OCI-LY3 (cell line): ENCODE data around the gene CYP3A4.

Experiments
- H2AFZ ChIP-seq: fragments of 200-600, 300-600 bp; shearing (Covaris generic); 2 replicates; pipeline ENCODE4 v1.6.0; 2014; ENCODE audit warnings: antibody characterized with exemption, low read depth, low read length
- H3K27ac ChIP-seq: fragments of 200-600, 300-600 bp; sonication (generic); 2 replicates; pipeline ENCODE4 v1.5.1; 2014; ENCODE audit warnings: mild to moderate bottlenecking, low read length, moderate library complexity, mixed read lengths
- H3K27me3 ChIP-seq: fragments of 200-600, 300-600 bp; sonication (generic); 2 replicates; pipeline ENCODE4 v1.6.1; 2014; ENCODE audit warnings: low read depth, low read length, mixed read lengths
- H3K36me3 ChIP-seq: fragments of 200-600, 300-600 bp; sonication (generic); replicated peaks from 2 replicates; pipeline ENCODE3; 2014; ENCODE audit warnings: low read depth, low read length, mixed read lengths
- H3K4me1 ChIP-seq: fragments of 300-600, 200-600 bp; sonication (generic); 2 replicates; pipeline ENCODE4 v1.6.1; 2014; ENCODE audit warnings: low read length, mixed read lengths
- H3K4me2 ChIP-seq: fragments of 200-600, 300-600 bp; sonication (generic); 2 replicates; pipeline ENCODE4 v1.6.1; 2014; ENCODE audit warnings: low read length, mixed read lengths
- H3K4me3 ChIP-seq: fragments of 300-600, 200-600 bp; sonication (generic); 2 replicates; pipeline ENCODE4 v1.5.1; 2014; ENCODE audit warnings: antibody characterized with exemption, mild to moderate bottlenecking, low read length, moderate library complexity
- H3K79me2 ChIP-seq: fragments of 300-600, 200-600 bp; shearing (Covaris generic); 2 replicates; pipeline ENCODE4 v1.6.1; 2014; ENCODE audit warnings: mild to moderate bottlenecking, low read length, mixed read lengths
- H3K9ac ChIP-seq: fragments of 300-600, 200-600 bp; shearing (Covaris generic); 2 replicates; pipeline ENCODE4 v1.6.0; 2014; ENCODE audit warnings: mild to moderate bottlenecking, low read length, moderate library complexity
- H3K9me3 ChIP-seq: fragments of 200-600, 300-600 bp; shearing (Covaris generic); 2 replicates; pipeline ENCODE4 v1.6.1; 2014; ENCODE audit warnings: low read length, mixed read lengths; ENCODE audit not compliant: insufficient read depth
- H4K20me1 ChIP-seq: fragments of 200-600, 300-600 bp; sonication (generic); 2 replicates; pipeline ENCODE4 v1.6.1; 2016; ENCODE audit warnings: low read length, mixed read lengths; ENCODE audit not compliant: insufficient read depth
- EZH2phosphoT487 ChIP-seq: fragments of 200-600 bp; shearing (Covaris generic); IDR thresholded peaks from 2 replicates; pipeline ENCODE4 v1.6.1; 2018; ENCODE audit warnings: antibody characterized with exemption, mixed run types, low read depth
- TF ChIP-seq, protein P1 (sequence below): fragments of 200-600, 300-600 bp; sonication (generic); IDR thresholded peaks from 2 replicates; pipeline ENCODE4 v1.5.1; 2014; ENCODE audit warnings: antibody characterized with exemption, low read length, low read depth

Gene CYP3A4

DNA sequence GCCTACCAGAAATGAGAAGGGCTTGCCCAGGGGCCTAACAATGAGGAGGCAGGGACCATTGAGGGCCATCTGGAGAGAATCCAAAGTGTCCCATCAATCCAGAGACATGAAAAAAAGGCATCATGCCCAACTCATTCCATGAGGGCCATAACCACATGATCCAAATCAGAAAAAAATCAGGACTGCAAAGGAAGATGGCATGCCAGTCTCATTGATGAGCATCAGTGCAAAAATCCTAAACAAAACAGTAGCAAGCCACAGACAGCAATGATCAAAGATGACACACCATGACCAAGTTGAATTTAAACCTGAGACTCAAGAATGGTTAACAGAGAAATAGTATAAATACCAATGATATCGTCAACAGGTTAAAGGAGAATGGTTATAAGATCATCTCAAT is 7.0 kb upstream of the CYP3A4 start:
- Histone ChIP-seq H3K9me3 (no peaks in the 10 kb centered on the region), H4K20me1 (no peaks in the 10 kb centered on the region), H3K27me3 (peaks cover 45% of the 10 kb centered on the region), H3K4me1 (no peaks in the 10 kb centered on the region), H3K4me3 (no peak overlapping the region), H2AFZ (no peak overlapping the region), H3K27ac (no peak overlapping the region), H3K4me2 (no peak overlapping the region), H3K36me3 (no peaks in the 10 kb centered on the region), H3K79me2 (no peaks in the 10 kb centered on the region), H3K9ac (no peak overlapping the region)
- TF ChIP-seq, protein P1, sequence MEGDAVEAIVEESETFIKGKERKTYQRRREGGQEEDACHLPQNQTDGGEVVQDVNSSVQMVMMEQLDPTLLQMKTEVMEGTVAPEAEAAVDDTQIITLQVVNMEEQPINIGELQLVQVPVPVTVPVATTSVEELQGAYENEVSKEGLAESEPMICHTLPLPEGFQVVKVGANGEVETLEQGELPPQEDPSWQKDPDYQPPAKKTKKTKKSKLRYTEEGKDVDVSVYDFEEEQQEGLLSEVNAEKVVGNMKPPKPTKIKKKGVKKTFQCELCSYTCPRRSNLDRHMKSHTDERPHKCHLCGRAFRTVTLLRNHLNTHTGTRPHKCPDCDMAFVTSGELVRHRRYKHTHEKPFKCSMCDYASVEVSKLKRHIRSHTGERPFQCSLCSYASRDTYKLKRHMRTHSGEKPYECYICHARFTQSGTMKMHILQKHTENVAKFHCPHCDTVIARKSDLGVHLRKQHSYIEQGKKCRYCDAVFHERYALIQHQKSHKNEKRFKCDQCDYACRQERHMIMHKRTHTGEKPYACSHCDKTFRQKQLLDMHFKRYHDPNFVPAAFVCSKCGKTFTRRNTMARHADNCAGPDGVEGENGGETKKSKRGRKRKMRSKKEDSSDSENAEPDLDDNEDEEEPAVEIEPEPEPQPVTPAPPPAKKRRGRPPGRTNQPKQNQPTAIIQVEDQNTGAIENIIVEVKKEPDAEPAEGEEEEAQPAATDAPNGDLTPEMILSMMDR, result no peak
- TF ChIP-seq EZH2phosphoT487, result no peak

DNA sequence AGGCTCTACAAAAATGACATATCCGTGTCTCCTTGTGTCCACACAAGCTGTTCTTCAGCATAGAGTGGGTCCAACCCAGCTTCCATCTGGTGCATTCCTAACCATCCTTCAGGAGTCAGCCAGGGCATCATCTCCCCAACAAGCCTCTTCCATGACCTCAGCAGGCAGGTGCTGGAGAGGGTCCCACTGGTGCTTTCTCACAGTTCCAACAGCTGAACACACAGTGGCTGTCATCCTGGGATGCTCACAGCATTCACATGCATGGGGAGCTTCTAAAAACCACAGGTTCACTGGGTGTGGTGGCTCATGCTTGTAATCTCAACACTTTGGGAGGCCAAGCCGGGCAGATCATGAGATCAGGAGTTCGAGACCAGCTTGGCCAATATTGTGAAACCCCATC is 6.4 kb upstream of the CYP3A4 start:
- no peaks in the 10 kb centered on the region for H3K36me3 ChIP-seq
- no peaks in the 10 kb centered on the region for H3K4me1 ChIP-seq
- no peak overlapping the region for H3K4me2 ChIP-seq
- H3K9me3 ChIP-seq, result no peaks in the 10 kb centered on the region
- peaks cover 45% of the 10 kb centered on the region for H3K27me3 ChIP-seq
- H3K9ac ChIP-seq, result no peak overlapping the region
- H4K20me1 ChIP-seq, result no peaks in the 10 kb centered on the region
- H3K79me2 ChIP-seq, result no peaks in the 10 kb centered on the region
- no peak overlapping the region for H3K27ac ChIP-seq
- TF ChIP-seq, protein P1, result no peak
- TF ChIP-seq EZH2phosphoT487, result no peak
- H2AFZ ChIP-seq, result no peak overlapping the region
- no peak overlapping the region for H3K4me3 ChIP-seq

DNA sequence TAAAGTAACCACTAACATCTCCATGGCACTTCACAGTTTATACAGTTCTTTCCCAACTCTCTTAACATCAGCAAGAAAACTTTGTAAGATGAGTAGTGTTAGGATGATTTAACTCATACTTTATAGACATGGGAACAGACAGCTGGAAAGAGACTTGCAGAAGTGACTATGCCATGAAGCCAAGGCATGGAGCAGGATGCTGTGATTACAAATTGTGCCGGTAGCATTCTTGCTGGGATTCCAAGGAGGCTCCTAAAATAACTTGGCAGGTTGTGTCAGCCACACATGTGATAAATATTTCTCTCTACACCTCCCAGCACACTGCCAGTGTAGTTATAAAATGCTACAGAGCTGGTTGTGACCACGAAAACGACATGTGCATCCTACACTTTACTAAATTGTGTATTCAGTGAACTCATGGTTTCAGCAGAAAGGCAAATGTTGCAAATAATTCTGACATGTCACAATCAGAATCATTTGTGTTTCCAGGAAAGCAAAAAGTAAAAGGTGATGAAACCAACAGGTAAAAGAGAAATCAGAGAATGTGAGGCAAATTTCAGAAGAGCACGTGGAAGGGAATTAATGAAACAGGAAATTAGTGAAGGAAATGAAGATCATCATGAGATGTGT is 5.6 kb upstream of the CYP3A4 start:
- Histone ChIP-seq H3K27ac (no peak overlapping the region), H3K9me3 (no peaks in the 10 kb centered on the region), H2AFZ (no peak overlapping the region), H3K4me3 (no peak overlapping the region), H4K20me1 (no peaks in the 10 kb centered on the region), H3K9ac (no peak overlapping the region), H3K4me2 (no peak overlapping the region), H3K79me2 (no peaks in the 10 kb centered on the region), H3K36me3 (no peaks in the 10 kb centered on the region), H3K4me1 (no peaks in the 10 kb centered on the region), H3K27me3 (peaks cover 51% of the 10 kb centered on the region)
- no peak for TF ChIP-seq EZH2phosphoT487
- TF ChIP-seq, protein P1, result no peak

DNA sequence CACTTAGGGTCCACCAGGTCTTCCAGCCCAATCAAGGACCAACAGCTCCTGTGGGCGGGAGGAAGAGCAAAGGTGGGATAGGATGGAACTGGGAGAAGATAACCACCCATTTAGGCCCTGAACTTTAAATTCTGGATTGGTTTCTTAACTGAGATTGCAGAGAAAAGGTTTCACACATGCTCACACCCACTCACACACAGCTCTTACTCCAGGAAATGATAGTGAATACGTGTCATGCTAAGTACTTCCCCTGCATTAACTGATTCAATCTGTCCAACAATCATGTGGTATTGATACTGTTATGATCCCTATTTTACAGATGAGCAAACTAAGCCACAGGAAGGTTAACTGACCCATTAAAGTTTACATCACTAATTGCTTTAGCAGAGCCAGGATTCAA is 4.6 kb upstream of the CYP3A4 start:
- Histone ChIP-seq H3K79me2 (no peaks in the 10 kb centered on the region), H3K36me3 (no peaks in the 10 kb centered on the region), H2AFZ (no peak overlapping the region), H3K4me3 (no peak overlapping the region), H3K27ac (no peak overlapping the region), H4K20me1 (no peaks in the 10 kb centered on the region), H3K9me3 (no peaks in the 10 kb centered on the region), H3K4me2 (no peak overlapping the region), H3K4me1 (no peaks in the 10 kb centered on the region), H3K9ac (no peak overlapping the region), H3K27me3 (peaks cover 51% of the 10 kb centered on the region)
- no peak for TF ChIP-seq EZH2phosphoT487
- TF ChIP-seq, protein P1, result no peak
